Small intestine (tissue), 7 donors: Measurements from ENCODE around the gene RPGRIP1L. TPM values are rescaled to one million over a fixed set of nuclear protein-coding genes. Genes with fewer than 3 reads are reported as not detected.
"Not testable (repeated sequence)": the region's sequence is repeated elsewhere in the genome, so short reads cannot be mapped to it uniquely, and the experiment has no call there.

Experiments used
- DNase-seq, 2 donors: peaks; one replicate each; pipeline versions ENCODE4 v3.0.0 to v3.0.0-alpha.2; 2013
- FAIRE-seq: peaks from 2 replicates; lab custom pipeline; 2012; peaks lifted over from hg19 to GRCh38; lab: Jason Lieb, UNC
- H3K27ac ChIP-seq, 3 donors: one replicate each; pipeline ENCODE4 v1.5.1; 2013; ENCODE audit warnings: low read length in 2 of 3, mild to moderate bottlenecking in 2 of 3, control low read depth in 1 of 3, inconsistent platforms in 1 of 3, low read depth in 1 of 3, moderate library complexity in 1 of 3
- H3K27me3 ChIP-seq, 3 donors: one replicate each; pipeline ENCODE4 v1.6.1; 2013; ENCODE audit warnings: low read length in 3 of 3, inconsistent platforms in 1 of 3; ENCODE audit not compliant: control insufficient read depth in 3 of 3, insufficient read depth in 3 of 3
- H3K36me3 ChIP-seq, 3 donors: one replicate each; pipeline ENCODE4 v1.6.1; 2013; ENCODE audit warnings: low read length in 3 of 3, inconsistent platforms in 1 of 3, low read depth in 1 of 3, mild to moderate bottlenecking in 1 of 3, moderate library complexity in 1 of 3; ENCODE audit not compliant: control insufficient read depth in 3 of 3, insufficient read depth in 2 of 3
- H3K4me1 ChIP-seq, 3 donors: one replicate each; pipeline ENCODE4 v1.6.1; 2013; ENCODE audit warnings: low read length in 2 of 3, inconsistent platforms in 1 of 3, low read depth in 1 of 3, mild to moderate bottlenecking in 1 of 3, moderate library complexity in 1 of 3; ENCODE audit not compliant: control insufficient read depth in 3 of 3, insufficient read depth in 2 of 3
- H3K4me3 ChIP-seq, 3 donors: one replicate each; pipeline ENCODE4 v1.5.1; 2013; ENCODE audit warnings: low read length in 3 of 3, control low read depth in 1 of 3, inconsistent platforms in 1 of 3, low read depth in 1 of 3, mild to moderate bottlenecking in 1 of 3, moderate library complexity in 1 of 3
- H3K9me3 ChIP-seq, 2 donors: one replicate each; pipeline ENCODE4 v1.6.1; 2013; ENCODE audit warnings: low read depth in 1 of 2, low read length in 1 of 2; ENCODE audit not compliant: control insufficient read depth in 2 of 2, insufficient read depth in 1 of 2
- WGBS, 3 donors: extraction: QIAGEN DNeasy Blood & Tissue Kit; methylation state at CpG; one replicate each; pipeline ENCODE4 v1.1.7; 2013; 5-methylcytosine and 5-hydroxymethylcytosine counted together
- polyA plus RNA-seq, 4 donors: library from polyadenylated mRNA; stranded (reverse) in 3 of 4; unstranded in 1 of 4; fragments of 200-250 nt in 3 of 4; fragments of 120-200 nt in 1 of 4; gene quantifications; one replicate each; pipeline versions ENCODE4 v1.2.1 to v1.2.3, GENCODE V29; 2013
- donor health status: healthy with polysubstance abuse.
- donor health status: control.
- donor health status: control.
- donor health status: Bipolar disorder and iron deficiency.
- donor health status: healthy.

RPGRIP1L gene
- polyA plus RNA-seq, 4 donors: under 0.01 to 4.5 (median 1.0) TPM

- peaks cover 0 to 11% (median 3%) of the 10 kb centered on the region in 3 donors for H3K4me1 ChIP-seq
- WGBS, 3 donors: 75 to 87% (median 87%) methylated on average over 3 of the region's 3 CpGs
These were observed 4.0 kb upstream of the RPGRIP1L start for GRCh38 chr16:53707671-53708070.

GRCh38 chr16:53704445-53704813 lies 770 bp upstream of the RPGRIP1L start:
- H3K27me3 ChIP-seq: no peaks in the 10 kb centered on the region
- 5 to 12% (median 10%) methylated on average over 6 of the region's 6 CpGs for WGBS, 3 donors
- peak overlapping the region in 2 of 3 donors; percentile 57 to 89 for H3K27ac ChIP-seq
- no peaks in the 10 kb centered on the region for H3K9me3 ChIP-seq
- no peak for DNase-seq
- no peak for FAIRE-seq
- no peaks in the 10 kb centered on the region for H3K36me3 ChIP-seq
- peaks cover 0 to 11% (median 3%) of the 10 kb centered on the region in 3 donors for H3K4me1 ChIP-seq
- H3K4me3 ChIP-seq: peak overlapping the region; percentile 65 to 92 (median 70)

More at GRCh38 chr16:53707671-53708070, 4.0 kb upstream of the RPGRIP1L start:
- no peak for FAIRE-seq
- H3K27me3 ChIP-seq: no peaks in the 10 kb centered on the region
- H3K27ac ChIP-seq: no peak overlapping the region
- H3K36me3 ChIP-seq: no peaks in the 10 kb centered on the region
- H3K9me3 ChIP-seq: no peaks in the 10 kb centered on the region
- H3K4me3 ChIP-seq: no peak overlapping the region
- no peak for DNase-seq

GRCh38 chr16:53698271-53698670 lies 5.4 kb downstream of the RPGRIP1L start:
- not testable (repeated sequence) for H3K27me3 ChIP-seq, FAIRE-seq, H3K36me3 ChIP-seq, H3K27ac ChIP-seq, H3K9me3 ChIP-seq, H3K4me1 ChIP-seq, H3K4me3 ChIP-seq, DNase-seq
- WGBS, 3 donors: 95 to 100% (median 99%) methylated on average over 3 to 31 of the region's 31 CpGs

- H3K36me3 ChIP-seq: no peaks in the 10 kb centered on the region
- no peak for DNase-seq
- no peak overlapping the region for H3K27ac ChIP-seq
- H3K4me1 ChIP-seq: no peaks in the 10 kb centered on the region
- H3K4me3 ChIP-seq: no peak overlapping the region
- no peak for FAIRE-seq
- H3K9me3 ChIP-seq: peaks cover 0 to 6% of the 10 kb centered on the region in 2 donors
- H3K27me3 ChIP-seq: no peaks in the 10 kb centered on the region
- WGBS, 3 donors: 89 to 100% (median 95%) methylated on average over 1 of the region's 1 CpG
These were observed 8.6 kb downstream of the RPGRIP1L start for GRCh38 chr16:53695070-53695469.

GRCh38 chr16:53693320-53693719 lies 10.3 kb downstream of the RPGRIP1L start:
- H3K4me3 ChIP-seq: no peak overlapping the region
- H3K4me1 ChIP-seq: no peaks in the 10 kb centered on the region
- FAIRE-seq: no peak
- WGBS, 3 donors: 93 to 96% (median 95%) methylated on average over 5 of the region's 5 CpGs
- no peaks in the 10 kb centered on the region for H3K27me3 ChIP-seq
- H3K27ac ChIP-seq: no peak overlapping the region
- peaks cover 0 to 6% of the 10 kb centered on the region in 2 donors for H3K9me3 ChIP-seq
- DNase-seq: no peak
- no peaks in the 10 kb centered on the region for H3K36me3 ChIP-seq

GRCh38 chr16:53692146-53692545 lies 11.5 kb downstream of the RPGRIP1L start:
- H3K4me1 ChIP-seq: no peaks in the 10 kb centered on the region
- H3K9me3 ChIP-seq: peaks cover 0 to 6% of the 10 kb centered on the region in 2 donors
- H3K27ac ChIP-seq: no peak overlapping the region
- H3K27me3 ChIP-seq: no peaks in the 10 kb centered on the region
- no peak for FAIRE-seq
- no peaks in the 10 kb centered on the region for H3K36me3 ChIP-seq
- no peak overlapping the region for H3K4me3 ChIP-seq
- no peak for DNase-seq
- 95 to 98% (median 96%) methylated on average over 5 of the region's 5 CpGs for WGBS, 3 donors

- no peaks in the 10 kb centered on the region for H3K9me3 ChIP-seq
- H3K4me1 ChIP-seq: no peaks in the 10 kb centered on the region
- no peak overlapping the region for H3K4me3 ChIP-seq
- 92 to 97% (median 92%) methylated on average over 2 of the region's 2 CpGs for WGBS, 3 donors
- no peak for FAIRE-seq
- no peak for DNase-seq
- H3K36me3 ChIP-seq: no peaks in the 10 kb centered on the region
- no peaks in the 10 kb centered on the region for H3K27me3 ChIP-seq
- no peak overlapping the region for H3K27ac ChIP-seq
These were observed 12.9 kb downstream of the RPGRIP1L start for GRCh38 chr16:53690771-53691170.

- H3K27ac ChIP-seq: no peak overlapping the region
- DNase-seq: no peak
- H3K4me1 ChIP-seq: no peaks in the 10 kb centered on the region
- no peaks in the 10 kb centered on the region for H3K27me3 ChIP-seq
- FAIRE-seq: no peak
- H3K9me3 ChIP-seq: peaks cover 0 to 3% of the 10 kb centered on the region in 2 donors
- no peak overlapping the region for H3K4me3 ChIP-seq
- no peaks in the 10 kb centered on the region for H3K36me3 ChIP-seq
- 94 to 95% (median 94%) methylated on average over 3 of the region's 3 CpGs for WGBS, 3 donors
These were observed 14.0 kb downstream of the RPGRIP1L start for GRCh38 chr16:53689636-53690035.

- Histone ChIP-seq H3K4me3 (no peak overlapping the region), H3K4me1 (no peaks in the 10 kb centered on the region), H3K36me3 (no peaks in the 10 kb centered on the region), H3K27ac (no peak overlapping the region), H3K9me3 (peaks cover 0 to 3% of the 10 kb centered on the region in 2 donors), H3K27me3 (no peaks in the 10 kb centered on the region)
- WGBS, 3 donors: 73 to 85% (median 80%) methylated on average over 3 of the region's 3 CpGs
- FAIRE-seq (no peak), DNase-seq (no peak)
These were observed 16.9 kb downstream of the RPGRIP1L start for GRCh38 chr16:53686710-53687109.
